ENCODE data around the gene UPP2. TPM values are rescaled to one million over a fixed set of nuclear protein-coding genes. Genes with fewer than 3 reads are reported as not detected.

Gene UPP2
- total and polyA plus RNA-seq, 2 of the 8 experiments (the other 6 are each of a cell fraction or from before 2014, with no cell fraction given), result not detected

DNA sequence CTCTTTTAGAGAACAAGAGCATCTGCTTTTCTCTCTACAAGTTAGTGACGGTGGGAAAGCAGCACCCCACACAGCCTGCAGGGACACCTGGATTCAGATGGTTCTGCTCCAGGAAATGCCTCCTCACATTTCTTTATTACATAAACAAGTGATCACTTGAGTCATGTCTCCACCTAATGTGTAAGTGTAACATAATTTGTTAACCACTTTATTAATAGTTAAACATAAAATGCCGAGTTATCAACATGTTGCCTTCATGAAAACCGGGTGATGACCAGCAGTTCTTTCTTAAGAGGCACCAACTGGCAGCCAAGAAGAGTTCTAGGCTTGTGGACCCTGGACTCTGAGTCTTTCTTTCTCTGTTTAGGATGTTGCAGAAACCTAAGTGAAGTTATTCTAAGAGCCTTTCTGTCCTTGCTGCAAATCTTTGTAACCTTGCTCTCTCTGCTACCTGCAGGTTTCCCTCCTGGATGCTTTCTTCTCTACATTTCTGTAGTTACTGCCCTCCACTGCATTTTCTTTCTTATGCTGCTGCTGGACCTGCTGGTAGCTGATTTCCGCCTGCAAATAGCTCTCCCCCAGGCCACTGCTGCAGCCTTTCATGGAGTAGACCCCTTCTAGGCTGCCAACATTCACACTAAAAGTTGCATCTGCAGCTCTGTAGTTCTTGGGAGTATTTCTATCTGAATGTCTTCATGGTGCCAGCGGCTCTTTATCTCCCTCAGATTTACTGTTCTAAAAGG is 24.3 kb downstream of the UPP2 start (continued):
- no peak for TF ChIP-seq RFX5 (IDR thresholded peaks at IDR 0.05; ENCODE audit: borderline replicate concordance, low read depth, low read length)
- TF ChIP-seq NRF1 (IDR thresholded peaks at IDR 0.05; ENCODE audit: low read depth, low read length), result no peak
- no peak for TF ChIP-seq POLR2A (IDR thresholded peaks at IDR 0.05; ENCODE audit: control extremely low read depth in 1 of 2, low read depth in 2 of 2, low read length in 2 of 2)
- TF ChIP-seq, protein P1, sequence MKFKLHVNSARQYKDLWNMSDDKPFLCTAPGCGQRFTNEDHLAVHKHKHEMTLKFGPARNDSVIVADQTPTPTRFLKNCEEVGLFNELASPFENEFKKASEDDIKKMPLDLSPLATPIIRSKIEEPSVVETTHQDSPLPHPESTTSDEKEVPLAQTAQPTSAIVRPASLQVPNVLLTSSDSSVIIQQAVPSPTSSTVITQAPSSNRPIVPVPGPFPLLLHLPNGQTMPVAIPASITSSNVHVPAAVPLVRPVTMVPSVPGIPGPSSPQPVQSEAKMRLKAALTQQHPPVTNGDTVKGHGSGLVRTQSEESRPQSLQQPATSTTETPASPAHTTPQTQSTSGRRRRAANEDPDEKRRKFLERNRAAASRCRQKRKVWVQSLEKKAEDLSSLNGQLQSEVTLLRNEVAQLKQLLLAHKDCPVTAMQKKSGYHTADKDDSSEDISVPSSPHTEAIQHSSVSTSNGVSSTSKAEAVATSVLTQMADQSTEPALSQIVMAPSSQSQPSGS (IDR thresholded peaks at IDR 0.05; ENCODE audit: low read length), result no peak
- no peak for TF ChIP-seq RNF2 (IDR thresholded peaks at IDR 0.05; ENCODE audit: borderline replicate concordance, low read depth, low read length, missing control alignments, poor library complexity, severe bottlenecking)
